Dedifferentiated amniotic fluid mesenchymal stem cell (primary cell): Measurements from ENCODE around the gene WAC.

Experiments
- DNase-seq: peaks from one replicate; pipeline ENCODE4 v3.0.0-alpha.2; 2016; ENCODE audit errors: extremely low spot score

WAC gene

GRCh38 chr10:28530751-28531150 lies 2.2 kb upstream of the WAC start:
- DNase-seq = no peak

- no peak for DNase-seq
These were observed 257 bp downstream of the WAC start for GRCh38 chr10:28533186-28533564.

- peak; percentile 32 for DNase-seq
These were observed 820 bp downstream of the WAC start for GRCh38 chr10:28533571-28534304.

- no peak for DNase-seq
These were observed 2.9 kb downstream of the WAC start for GRCh38 chr10:28535846-28536245.

- no peak for DNase-seq
These were observed 5.7 kb downstream of the WAC start for GRCh38 chr10:28538595-28538994.

- no peak for DNase-seq
These were observed 7.2 kb downstream of the WAC start for GRCh38 chr10:28540145-28540544.

GRCh38 chr10:28541717-28542365 lies 8.9 kb downstream of the WAC start:
- no peak for DNase-seq

- DNase-seq = no peak
These were observed 9.8 kb downstream of the WAC start for GRCh38 chr10:28542728-28543127.

- no peak for DNase-seq
These were observed 11.1 kb downstream of the WAC start for GRCh38 chr10:28544058-28544457.

- DNase-seq = no peak
These were observed 13.2 kb downstream of the WAC start for GRCh38 chr10:28545967-28546644.

- DNase-seq = no peak
These were observed 16.0 kb downstream of the WAC start for GRCh38 chr10:28548781-28549498.

GRCh38 chr10:28551086-28551485 lies 18.2 kb downstream of the WAC start:
- no peak for DNase-seq

GRCh38 chr10:28552775-28553174 lies 19.9 kb downstream of the WAC start:
- no peak for DNase-seq

- no peak for DNase-seq
These were observed 21.1 kb downstream of the WAC start for GRCh38 chr10:28554009-28554408.

GRCh38 chr10:28554952-28555351 lies 22.0 kb downstream of the WAC start:
- no peak for DNase-seq

- DNase-seq = no peak
These were observed 22.4 kb downstream of the WAC start for GRCh38 chr10:28555358-28555757.

- no peak for DNase-seq
These were observed 23.2 kb downstream of the WAC start for GRCh38 chr10:28556142-28556541.

GRCh38 chr10:28558186-28558585 lies 25.3 kb downstream of the WAC start:
- no peak for DNase-seq

- no peak for DNase-seq
These were observed 26.1 kb downstream of the WAC start for GRCh38 chr10:28558923-28559508.

- no peak for DNase-seq
These were observed 26.7 kb downstream of the WAC start for GRCh38 chr10:28559618-28560017.

GRCh38 chr10:28560617-28561016 lies 27.7 kb downstream of the WAC start:
- DNase-seq = no peak

- no peak for DNase-seq
These were observed 28.6 kb downstream of the WAC start for GRCh38 chr10:28561531-28561930.
